NT2/D1 (cell line): ENCODE results near the gene HS6ST2.

ENCODE experiments used
- DNase-seq: peaks from one replicate; pipeline ENCODE4 v3.0.0-alpha.2; 2011; ENCODE audit warnings: low read depth, low spot score
- H3K27me3 ChIP-seq: 2 replicates; pipeline ENCODE4 v1.6.0; 2011; ENCODE audit warnings: mild to moderate bottlenecking; ENCODE audit not compliant: insufficient read length, insufficient read depth
- H3K36me3 ChIP-seq: 2 replicates; pipeline ENCODE4 v1.6.1; 2011; ENCODE audit warnings: mild to moderate bottlenecking, low read length, mixed read lengths; ENCODE audit not compliant: insufficient read depth, insufficient read length
- H3K4me1 ChIP-seq: 2 replicates; pipeline ENCODE4 v1.5.1; 2011; ENCODE audit not compliant: insufficient read depth, insufficient read length
- H3K4me3 ChIP-seq: 2 replicates; pipeline ENCODE4 v1.5.1; 2011; ENCODE audit warnings: low read depth; ENCODE audit not compliant: insufficient read length
- H3K9ac ChIP-seq: 2 replicates; pipeline ENCODE4 v1.6.0; 2011; ENCODE audit warnings: low read depth; ENCODE audit not compliant: insufficient read length
- H3K9me3 ChIP-seq: 2 replicates; pipeline ENCODE4 v1.5.1; 2011; ENCODE audit warnings: mild to moderate bottlenecking, low read length; ENCODE audit not compliant: insufficient read depth
- SUZ12 ChIP-seq: IDR thresholded peaks from 2 replicates; pipeline ENCODE4 v1.6.1; 2011; ENCODE audit not compliant: insufficient read length, insufficient read depth; ENCODE audit errors: extremely low read depth
- YY1 ChIP-seq: IDR thresholded peaks from 2 replicates; pipeline ENCODE4 v1.6.1; 2011; ENCODE audit not compliant: insufficient read length, insufficient read depth
- ZNF274 ChIP-seq: IDR thresholded peaks from 2 replicates; pipeline ENCODE4 v1.6.1; 2011; ENCODE audit warnings: mild to moderate bottlenecking, low read depth, low read length

Gene HS6ST2

GRCh38 chrX:132657876-132658275 lies 300.6 kb downstream of the HS6ST2 start:
- TF ChIP-seq SUZ12 (no peak), ZNF274 (no peak), YY1 (no peak)
- no peak overlapping the region for H3K4me3 ChIP-seq
- H3K4me1 ChIP-seq = no peaks in the 10 kb centered on the region
- no peak for DNase-seq
- H3K36me3 ChIP-seq = no peaks in the 10 kb centered on the region
- H3K9me3 ChIP-seq = no peaks in the 10 kb centered on the region
- H3K27me3 ChIP-seq = no peaks in the 10 kb centered on the region
- H3K9ac ChIP-seq = no peak overlapping the region

GRCh38 chrX:132652871-132653270 lies 305.6 kb downstream of the HS6ST2 start:
- H3K4me1 ChIP-seq = no peaks in the 10 kb centered on the region
- H3K27me3 ChIP-seq = no peaks in the 10 kb centered on the region
- no peaks in the 10 kb centered on the region for H3K36me3 ChIP-seq
- H3K9me3 ChIP-seq = no peaks in the 10 kb centered on the region
- no peak overlapping the region for H3K9ac ChIP-seq
- TF ChIP-seq ZNF274 (no peak), YY1 (no peak), SUZ12 (no peak)
- no peak overlapping the region for H3K4me3 ChIP-seq
- DNase-seq = no peak

- Histone ChIP-seq H3K36me3 (no peaks in the 10 kb centered on the region), H3K4me3 (no peak overlapping the region), H3K27me3 (no peaks in the 10 kb centered on the region), H3K4me1 (no peaks in the 10 kb centered on the region), H3K9ac (no peak overlapping the region), H3K9me3 (no peaks in the 10 kb centered on the region; the same call in 1 of the 2 replicates)
- no peak for TF ChIP-seq YY1
- no peak for DNase-seq
Measured at GRCh38 chrX:132651421-132652086, 306.9 kb downstream of the HS6ST2 start.

- no peak overlapping the region for H3K9ac ChIP-seq
- no peak overlapping the region for H3K4me3 ChIP-seq
- H3K4me1 ChIP-seq = no peaks in the 10 kb centered on the region
- no peak for DNase-seq
- TF ChIP-seq ZNF274 (no peak), YY1 (no peak), SUZ12 (no peak)
- H3K27me3 ChIP-seq = no peaks in the 10 kb centered on the region
- H3K9me3 ChIP-seq = no peaks in the 10 kb centered on the region; the same call in 1 of the 2 replicates
- H3K36me3 ChIP-seq = no peaks in the 10 kb centered on the region
Measured at GRCh38 chrX:132648895-132649294, 309.5 kb downstream of the HS6ST2 start.

GRCh38 chrX:132639446-132639845 lies 319.0 kb downstream of the HS6ST2 start:
- no peaks in the 10 kb centered on the region for H3K27me3 ChIP-seq
- no peaks in the 10 kb centered on the region for H3K36me3 ChIP-seq
- no peaks in the 10 kb centered on the region for H3K9me3 ChIP-seq
- no peak for DNase-seq
- no peak for TF ChIP-seq YY1
- no peak for TF ChIP-seq ZNF274
- TF ChIP-seq SUZ12 = no peak
- H3K4me1 ChIP-seq = no peaks in the 10 kb centered on the region
- H3K4me3 ChIP-seq = no peak overlapping the region
- no peak overlapping the region for H3K9ac ChIP-seq

GRCh38 chrX:132638313-132638712 lies 320.1 kb downstream of the HS6ST2 start:
- Histone ChIP-seq H3K27me3 (no peaks in the 10 kb centered on the region), H3K36me3 (no peaks in the 10 kb centered on the region), H3K9ac (no peak overlapping the region), H3K4me3 (no peak overlapping the region), H3K9me3 (no peaks in the 10 kb centered on the region), H3K4me1 (no peaks in the 10 kb centered on the region)
- TF ChIP-seq YY1 (no peak), SUZ12 (no peak), ZNF274 (no peak)
- no peak for DNase-seq

GRCh38 chrX:132636080-132636479 lies 322.3 kb downstream of the HS6ST2 start:
- Histone ChIP-seq H3K27me3 (no peaks in the 10 kb centered on the region), H3K4me1 (no peaks in the 10 kb centered on the region), H3K9ac (no peak overlapping the region), H3K4me3 (no peak overlapping the region), H3K9me3 (no peaks in the 10 kb centered on the region), H3K36me3 (no peaks in the 10 kb centered on the region)
- no peak for DNase-seq
- no peak for TF ChIP-seq ZNF274
- no peak for TF ChIP-seq SUZ12
- TF ChIP-seq YY1 = no peak
